HG03280 (cell line): Measurements from ENCODE around the gene KRTAP5-6.

Experiments used
- ATAC-seq: cut with Tn5 transposase; IDR thresholded peaks from one replicate; pipeline ENCODE4 v1.9.1; 2021; ENCODE audit warnings: mild to moderate bottlenecking, moderate library complexity; ENCODE audit not compliant: unreplicated experiment

Gene KRTAP5-6

GRCh38 chr11:1696608-1697570 lies at the start of gene KRTAP5-6:
Gene KRTAP5-6, plus strand, starts transcription at chr11:1697195. Its CDS starts 51 bp downstream, at chr11:1697246.
- ATAC-seq = no peak

GRCh38 chr11:1647901-1648652 lies 48.9 kb upstream of the KRTAP5-6 start:
- no peak for ATAC-seq

- ATAC-seq = no peak
Measured at GRCh38 chr11:1648653-1649420, 48.2 kb upstream of the KRTAP5-6 start.

GRCh38 chr11:1650034-1650917 lies 46.7 kb upstream of the KRTAP5-6 start:
- no peak for ATAC-seq

- ATAC-seq = no peak
Measured at GRCh38 chr11:1650918-1651262, 46.1 kb upstream of the KRTAP5-6 start.

GRCh38 chr11:1651411-1651980 lies 45.5 kb upstream of the KRTAP5-6 start:
- no peak for ATAC-seq

- no peak for ATAC-seq
Measured at GRCh38 chr11:1652026-1652425, 45.0 kb upstream of the KRTAP5-6 start.

- no peak for ATAC-seq
Measured at GRCh38 chr11:1652442-1652770, 44.6 kb upstream of the KRTAP5-6 start.

- ATAC-seq = no peak
Measured at GRCh38 chr11:1652771-1653540, 44.0 kb upstream of the KRTAP5-6 start.

- no peak for ATAC-seq
Measured at GRCh38 chr11:1653541-1654387, 43.2 kb upstream of the KRTAP5-6 start.

GRCh38 chr11:1654388-1655167 lies 42.4 kb upstream of the KRTAP5-6 start:
- no peak for ATAC-seq

GRCh38 chr11:1655168-1656060 lies 41.6 kb upstream of the KRTAP5-6 start:
- no peak for ATAC-seq

GRCh38 chr11:1656061-1656441 lies 40.9 kb upstream of the KRTAP5-6 start:
- no peak for ATAC-seq

GRCh38 chr11:1656670-1657069 lies 40.3 kb upstream of the KRTAP5-6 start:
- no peak for ATAC-seq

- ATAC-seq = no peak
Measured at GRCh38 chr11:1659506-1659905, 37.5 kb upstream of the KRTAP5-6 start.

GRCh38 chr11:1660111-1660867 lies 36.7 kb upstream of the KRTAP5-6 start:
- ATAC-seq = no peak
